Smooth muscle cell of the coronary artery (primary cell): ENCODE measurements around the gene GPSM3. TPM values are rescaled to one million over a fixed set of nuclear protein-coding genes. Genes with fewer than 3 reads are reported as not detected.

Experiments used
- total RNA-seq: library from RNA; depleted of rRNA; stranded (reverse); fragments of >200 nt; gene quantifications from 2 replicates; pipeline ENCODE4 v1.2.3, GENCODE V29; 2014; ENCODE audit warnings: low replicate concordance

GPSM3 gene, protein sequence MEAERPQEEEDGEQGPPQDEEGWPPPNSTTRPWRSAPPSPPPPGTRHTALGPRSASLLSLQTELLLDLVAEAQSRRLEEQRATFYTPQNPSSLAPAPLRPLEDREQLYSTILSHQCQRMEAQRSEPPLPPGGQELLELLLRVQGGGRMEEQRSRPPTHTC
- 0.35 and 1.4 TPM in 2 replicates for total RNA-seq

GRCh38 chr6:32192608-32193039 is at the start of gene GPSM3:
GPSM3 (minus strand) TSS chr6:32192643; CDS start chr6:32192513, 130 bp downstream.

DNA sequence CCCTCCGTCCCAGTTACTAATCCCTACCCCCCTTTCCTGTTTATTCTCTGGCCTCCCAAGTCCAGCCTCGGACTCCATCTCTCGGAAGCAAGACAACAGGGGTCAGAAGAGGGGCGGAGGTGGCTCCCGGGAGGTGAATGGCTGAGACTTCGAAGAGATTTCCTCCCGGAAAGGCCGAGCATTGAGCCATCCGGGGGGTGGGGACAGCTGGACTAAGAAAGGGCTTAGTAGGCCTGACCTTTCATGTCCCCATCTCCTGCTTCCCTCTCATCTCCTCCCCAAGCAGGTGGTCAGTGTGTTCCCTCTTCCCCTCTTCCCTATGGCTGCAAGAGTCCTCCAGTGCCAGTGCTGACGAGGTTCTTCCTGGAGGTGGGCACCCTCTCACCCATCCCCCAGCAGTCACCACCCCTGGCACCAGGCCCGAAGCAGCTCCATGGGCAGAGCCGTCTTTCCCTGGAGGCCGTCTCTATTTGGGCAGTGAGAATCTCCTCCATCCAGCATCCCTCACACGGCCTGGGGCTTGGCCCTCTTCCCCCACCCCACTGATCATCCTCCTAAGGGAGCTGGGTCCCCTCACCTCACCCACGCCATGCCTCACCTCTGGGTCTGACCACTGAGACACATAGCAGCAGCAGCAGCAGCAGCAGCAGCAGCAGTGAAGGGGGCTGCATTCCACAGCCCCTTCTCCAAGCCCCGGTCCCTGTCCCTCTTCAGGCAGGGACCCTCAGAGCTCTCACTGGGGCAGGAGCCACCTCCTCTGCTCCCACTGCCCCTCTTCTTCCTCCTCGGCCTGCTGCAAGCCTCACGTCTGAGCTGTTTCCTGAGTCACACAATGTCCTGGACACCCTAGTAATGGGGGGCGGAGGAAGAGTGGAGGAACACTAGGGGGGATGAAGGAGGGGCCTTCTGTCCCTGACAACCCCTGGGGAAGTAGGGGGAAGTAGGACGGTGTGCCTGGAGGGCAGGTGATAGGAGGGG is 31.1 kb upstream of the GPSM3 start, which contains the start of gene NOTCH4:
NOTCH4 (minus strand) TSS at position 810 of the 978 bp plus-strand sequence; CDS start at position 671, 139 bp downstream.

GRCh38 chr6:32190054-32190851 is 2.2 kb downstream of the GPSM3 start, which contains the start of gene PBX2:
PBX2 (minus strand) TSS chr6:32190202; CDS start chr6:32189915, 287 bp downstream.

DNA sequence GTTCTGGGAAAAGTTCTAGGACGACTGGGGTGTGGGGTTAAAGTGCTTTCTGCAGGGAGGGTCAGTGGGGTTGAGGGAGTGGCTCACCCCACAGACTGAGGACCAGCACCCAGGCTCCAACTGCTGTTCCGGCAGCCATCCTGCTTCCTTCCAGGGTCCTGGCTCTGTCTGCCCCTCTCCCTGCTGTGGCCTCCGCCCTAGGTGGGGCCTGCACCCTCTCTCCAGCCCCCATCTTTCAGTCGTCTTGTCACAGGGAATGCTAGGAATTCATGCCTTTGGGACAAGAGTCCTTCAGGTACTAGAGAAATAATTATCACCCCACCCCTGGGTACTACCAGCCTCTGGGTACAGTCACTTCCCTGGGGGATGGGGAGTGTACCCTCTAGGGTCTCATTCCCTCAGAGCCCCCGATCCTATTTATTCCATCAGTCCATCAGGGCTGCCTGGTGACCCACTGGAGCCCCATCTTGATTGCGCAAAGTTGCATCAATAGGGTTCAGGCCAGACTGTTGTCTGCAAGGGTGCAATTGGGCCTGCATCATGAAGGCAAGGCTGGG is 8.3 kb downstream of the GPSM3 start, which contains the start of gene AGER:
AGER (minus strand) TSS at position 170 of the 557 bp plus-strand sequence; CDS start at position 139, 31 bp downstream.

DNA sequence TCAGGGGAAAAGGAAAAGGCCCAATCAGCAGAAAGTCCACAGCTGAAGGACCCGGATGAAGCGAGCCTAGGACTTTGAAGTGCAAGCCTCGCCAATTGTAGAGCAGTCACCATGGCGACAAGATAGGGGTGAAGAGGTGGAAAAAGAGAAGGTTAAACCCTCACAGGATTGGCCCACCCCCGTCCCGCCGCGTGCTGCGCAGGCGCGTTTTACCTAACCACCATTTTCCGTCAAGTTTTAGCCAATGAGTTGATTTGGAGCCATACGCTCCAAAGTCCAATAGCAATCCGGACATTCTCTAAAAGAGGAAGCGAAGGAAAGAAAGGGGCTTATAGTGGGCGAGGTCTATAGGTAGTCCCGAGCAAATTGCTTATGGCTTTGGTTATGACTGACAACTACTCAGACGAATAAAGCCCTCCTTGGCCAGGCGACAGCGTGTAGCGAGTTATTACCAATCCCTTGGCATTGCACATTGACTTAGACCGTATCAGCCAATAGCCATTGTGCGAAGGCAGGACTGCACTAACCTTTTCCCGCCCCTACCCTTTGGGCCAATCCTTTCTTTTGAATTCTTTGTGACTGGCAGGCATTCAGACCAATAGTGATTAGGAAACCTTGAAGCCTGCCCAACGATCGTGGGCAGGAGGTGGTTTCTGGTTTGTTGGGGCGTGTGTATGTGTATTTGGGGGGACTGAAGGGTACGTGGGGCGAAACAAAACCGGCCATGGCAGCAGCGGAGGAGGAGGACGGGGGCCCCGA is 14.5 kb downstream of the GPSM3 start, which contains the start of gene RNF5:
RNF5 (plus strand) TSS at position 618 of the 759 bp plus-strand sequence; CDS start at position 725, 107 bp downstream.

DNA sequence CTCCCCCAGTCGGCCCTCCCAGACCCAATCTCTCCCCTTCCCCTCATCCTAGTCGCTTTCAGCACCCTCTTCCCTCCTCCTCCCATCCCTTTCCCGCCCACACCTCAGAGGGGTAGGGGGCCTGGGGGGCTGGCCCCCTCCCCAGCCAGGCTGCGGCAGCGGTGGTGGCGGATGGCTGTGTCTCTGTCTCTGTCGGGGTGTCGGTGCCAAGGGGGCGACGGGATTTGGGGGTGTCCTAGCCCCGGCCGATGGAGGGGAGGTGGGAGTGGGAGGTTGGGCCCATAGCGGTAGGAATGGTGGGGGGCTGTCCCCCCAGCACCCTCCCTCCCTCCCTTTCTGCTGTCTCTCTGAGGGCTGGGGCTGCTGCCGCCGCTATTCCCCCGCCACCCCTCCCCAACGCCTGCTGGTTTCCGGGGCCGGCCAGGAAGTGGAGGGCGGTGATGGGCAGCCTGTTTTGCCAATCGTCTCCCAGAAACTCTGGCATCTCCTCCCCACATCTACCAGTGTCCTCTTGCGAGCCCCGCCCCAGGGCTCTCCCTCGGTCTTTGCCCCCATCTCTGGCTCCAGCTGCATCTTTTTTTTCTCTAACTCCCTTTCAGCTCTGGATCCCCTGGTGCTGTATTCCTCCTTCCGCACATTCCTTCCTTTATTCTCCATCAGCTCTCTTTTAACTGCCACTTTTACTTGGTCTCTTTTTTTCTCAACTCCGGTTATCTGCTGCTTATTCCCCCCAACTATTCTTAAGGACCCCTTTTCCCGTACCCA is 16.6 kb downstream of the GPSM3 start, which contains the start of gene AGPAT1:
AGPAT1 (minus strand) TSS at position 374 of the 765 bp plus-strand sequence. CDS start 4,588 bp downstream, outside the sequence.

DNA sequence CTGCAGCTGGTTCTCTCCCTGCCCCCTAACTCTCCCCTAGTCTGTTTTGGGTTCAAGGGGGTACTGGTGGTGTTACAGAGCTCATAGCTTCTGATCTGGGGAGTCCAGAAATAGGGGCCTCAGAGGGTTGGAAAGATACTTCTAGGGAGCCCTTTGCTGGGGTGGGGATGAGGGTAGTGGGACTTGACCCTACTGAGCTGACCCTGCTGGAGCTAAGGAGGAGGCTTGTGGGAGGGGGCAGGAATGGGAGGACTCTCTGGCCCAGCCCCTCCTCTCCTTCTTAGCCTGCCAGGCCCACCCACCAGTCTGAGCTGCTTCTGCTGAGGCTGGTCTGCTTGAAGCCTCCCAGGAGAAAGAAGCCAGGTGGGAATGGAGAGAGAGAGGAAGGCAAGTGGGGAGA is 28.1 kb downstream of the GPSM3 start, which contains the start of gene EGFL8:
EGFL8 (plus strand) TSS at position 301 of the 400 bp plus-strand sequence. CDS start 1,571 bp downstream, outside the sequence.

DNA sequence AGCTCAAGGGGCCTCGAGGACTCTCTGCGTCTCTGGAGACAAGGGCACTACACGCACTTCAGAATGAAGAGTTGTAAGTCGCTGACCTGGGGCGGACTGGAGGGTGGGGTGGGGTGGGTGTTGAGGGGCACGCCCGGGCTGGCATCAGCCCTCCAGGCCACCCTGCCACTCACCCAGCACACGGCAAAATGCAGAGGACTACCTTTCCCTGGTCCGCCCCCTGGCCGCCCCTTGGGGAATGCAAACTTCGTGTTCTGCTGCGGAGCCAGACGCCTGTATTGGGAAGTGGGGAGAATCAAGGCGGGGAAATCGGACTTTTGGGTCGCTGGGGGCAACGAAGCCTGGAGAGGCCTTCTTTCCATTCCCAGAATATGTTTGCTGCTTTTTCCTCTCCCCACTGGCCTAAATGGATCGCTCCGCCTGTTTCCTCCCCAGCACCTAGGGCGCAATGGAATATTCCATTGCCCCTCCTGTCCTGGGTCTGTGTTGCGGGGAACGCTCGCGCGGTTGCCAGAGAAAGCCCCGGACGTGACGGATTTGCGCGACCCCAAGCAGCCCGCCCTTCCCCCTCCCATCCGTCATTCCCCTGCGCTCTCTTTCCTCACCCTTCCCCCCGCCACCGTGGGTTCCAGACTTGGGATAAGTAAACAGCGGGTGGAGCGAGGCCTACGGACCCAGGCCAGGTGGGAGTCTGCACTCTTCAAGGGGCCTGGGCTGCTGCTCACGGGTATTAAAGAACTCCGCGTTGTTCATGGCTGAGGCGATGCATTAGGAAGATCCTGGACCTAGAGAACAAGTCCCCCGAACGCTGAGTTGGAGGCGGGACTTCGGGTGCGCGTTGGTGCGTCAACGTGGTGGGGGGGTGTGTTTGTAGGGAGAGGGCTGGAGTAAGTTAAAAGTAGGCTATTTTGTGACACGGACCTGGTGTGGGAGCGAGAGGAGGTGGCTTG is 38.6 kb downstream of the GPSM3 start, which contains the start of gene PPT2:
PPT2 (plus strand) TSS at position 578 of the 950 bp plus-strand sequence. CDS start 454 bp downstream, outside the sequence.

GRCh38 chr6:32151863-32152768 is 40.3 kb downstream of the GPSM3 start, which contains the start of gene PRRT1:
PRRT1 (minus strand) TSS chr6:32151939; CDS start chr6:32151827, 112 bp downstream.

Other genes with a start within 250 kb of the GPSM3 start
- 15.0 and 108 TPM in 2 replicates for gene CFB, start 246.5 kb downstream of the GPSM3 start, total RNA-seq
- gene NELFE, start 233.7 kb downstream of the GPSM3 start, total RNA-seq, result 77.8 and 109 TPM in 2 replicates
- 48.6 and 68.8 TPM in 2 replicates for gene SKIC2, start 233.5 kb downstream of the GPSM3 start, total RNA-seq
- gene DXO, start 220.5 kb downstream of the GPSM3 start, total RNA-seq, result 6.9 and 12.9 TPM in 2 replicates
- 3.7 and 23.1 TPM in 2 replicates for gene C4A, start 210.6 kb downstream of the GPSM3 start, total RNA-seq
- gene C4B, start 177.8 kb downstream of the GPSM3 start, total RNA-seq, result 3.2 and 24.0 TPM in 2 replicates
- 0.08 TPM in 1 of 2 replicates, not detected in the other for gene CYP21A2, start 154.2 kb downstream of the GPSM3 start, total RNA-seq
- 1.1 and 55.9 TPM in 2 replicates for gene TNXB, start 83.3 kb downstream of the GPSM3 start, total RNA-seq
- gene ATF6B, start 64.4 kb downstream of the GPSM3 start, total RNA-seq, result 8.6 and 11.2 TPM in 2 replicates
- gene FKBPL, start 62.4 kb downstream of the GPSM3 start, total RNA-seq, result 5.1 TPM in 2 replicates
- gene PRRT1, start 40.7 kb downstream of the GPSM3 start, total RNA-seq, result 0.08 and 0.12 TPM in 2 replicates
- 16.5 and 38.4 TPM in 2 replicates for gene PPT2, start 38.5 kb downstream of the GPSM3 start, total RNA-seq
- 0.75 and 3.5 TPM in 2 replicates for gene EGFL8, start 28.0 kb downstream of the GPSM3 start, total RNA-seq
- 16.8 and 18.8 TPM in 2 replicates for gene AGPAT1, start 16.6 kb downstream of the GPSM3 start, total RNA-seq
- 29.3 and 31.0 TPM in 2 replicates for gene RNF5, start 14.2 kb downstream of the GPSM3 start, total RNA-seq
- 0.15 TPM in 1 of 2 replicates, not detected in the other for gene AGER, start 8.4 kb downstream of the GPSM3 start, total RNA-seq
- gene PBX2, start 2.4 kb downstream of the GPSM3 start, total RNA-seq, result 19.5 and 24.7 TPM in 2 replicates
- gene NOTCH4, start 31.4 kb upstream of the GPSM3 start, total RNA-seq, result 0.82 and 1.5 TPM in 2 replicates
- not detected in 2 replicates for gene TSBP1, start 179.3 kb upstream of the GPSM3 start, total RNA-seq
- gene BTNL2, start 214.5 kb upstream of the GPSM3 start, total RNA-seq, result 0.12 TPM in 1 of 2 replicates, not detected in the other
- gene HLA-DRA, start 247.2 kb upstream of the GPSM3 start, total RNA-seq, result 0.82 TPM in 1 of 2 replicates, not detected in the other